RCC 7860 (cell line): ENCODE results near the gene GNA12.
A peak's percentile ranks its signal among the peaks of the same experiment; 100 is the strongest.

Experiments used
- DNase-seq: peaks from one replicate; pipeline ENCODE4 v3.0.0-alpha.2; 2015; ENCODE audit warnings: low spot score
- FAIRE-seq: peaks from 2 replicates; lab custom pipeline; 2012; peaks lifted over from hg19 to GRCh38; lab: Jason Lieb, UNC

GNA12 gene

DNA sequence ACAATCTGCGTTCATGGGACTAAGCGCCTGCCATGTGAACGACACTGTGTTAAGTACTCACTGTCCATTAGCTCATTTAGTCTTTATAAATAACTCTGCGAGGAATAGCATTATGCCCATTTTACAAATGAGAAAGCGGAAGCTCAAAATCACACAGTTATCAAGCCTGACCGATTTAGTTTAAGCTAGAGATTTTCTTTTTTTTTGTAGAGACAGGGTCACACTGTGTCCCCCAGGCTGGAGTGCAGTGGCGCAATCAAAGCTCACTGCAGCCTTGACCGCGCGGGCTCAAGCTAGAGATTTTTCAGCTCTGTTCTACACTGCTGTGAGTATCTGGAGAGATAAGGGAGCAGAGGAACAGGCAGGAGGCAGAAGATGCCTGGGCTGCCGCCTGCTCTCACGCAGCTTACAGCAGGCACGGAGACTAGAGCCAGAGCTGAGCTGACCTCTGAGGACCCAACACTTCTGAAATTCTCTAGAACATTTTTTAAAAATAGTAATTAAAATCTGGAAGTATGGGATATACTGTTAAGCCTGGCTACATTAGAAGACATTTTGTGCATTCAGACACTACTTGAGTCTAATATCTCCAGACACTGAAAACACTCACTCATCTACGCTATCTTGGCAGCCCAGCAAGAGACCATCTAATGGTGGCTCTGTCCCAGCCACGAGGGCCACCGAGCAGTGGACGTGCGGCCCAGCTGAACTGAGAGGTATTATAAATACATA is 38.7 kb downstream of the GNA12 start:
- no peak for FAIRE-seq
- no peak for DNase-seq

GRCh38 chr7:2804227-2804763 is 39.8 kb downstream of the GNA12 start:
- DNase-seq: no peak

DNA sequence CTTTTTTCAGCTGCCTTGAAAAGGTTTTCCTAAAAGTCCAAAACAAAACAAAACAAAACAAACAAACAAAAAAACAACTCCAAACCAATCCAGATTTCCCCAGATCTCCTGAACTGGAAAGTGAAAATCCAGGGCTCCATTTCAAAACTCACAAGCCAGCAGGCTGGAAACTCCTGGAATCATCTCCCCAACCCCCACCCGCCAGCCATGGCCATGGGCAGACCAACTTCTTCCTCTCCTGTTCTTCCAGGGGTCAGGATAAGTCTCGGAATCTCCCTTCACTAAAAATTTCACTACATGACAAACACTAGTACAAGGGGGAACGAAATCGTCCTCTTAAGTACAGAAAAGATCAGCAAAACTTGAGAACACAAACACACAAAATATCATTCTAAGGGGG is 40.4 kb downstream of the GNA12 start:
- DNase-seq (no peak), FAIRE-seq (no peak)

More at GRCh38 chr7:2804227-2804763, 39.8 kb downstream of the GNA12 start:
- FAIRE-seq: no peak

DNA sequence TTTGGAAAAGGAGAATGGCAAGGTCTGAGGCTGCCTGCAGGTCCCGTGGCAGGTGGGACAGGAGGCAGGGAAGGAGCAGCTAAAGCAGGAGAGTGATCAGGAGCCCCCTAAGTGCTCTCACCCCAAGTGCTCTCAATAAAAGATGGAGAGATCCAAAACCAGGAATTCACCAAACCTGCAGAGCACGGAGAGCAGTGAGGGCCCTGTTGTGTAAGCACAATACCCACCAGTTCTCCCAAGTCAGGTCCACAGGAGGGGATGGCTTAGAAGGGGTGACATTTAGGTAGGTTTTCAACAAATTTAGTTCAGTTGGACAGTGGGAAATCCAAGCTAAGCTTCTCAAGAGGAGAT is 40.8 kb downstream of the GNA12 start:
- DNase-seq: no peak
- no peak for FAIRE-seq

DNA sequence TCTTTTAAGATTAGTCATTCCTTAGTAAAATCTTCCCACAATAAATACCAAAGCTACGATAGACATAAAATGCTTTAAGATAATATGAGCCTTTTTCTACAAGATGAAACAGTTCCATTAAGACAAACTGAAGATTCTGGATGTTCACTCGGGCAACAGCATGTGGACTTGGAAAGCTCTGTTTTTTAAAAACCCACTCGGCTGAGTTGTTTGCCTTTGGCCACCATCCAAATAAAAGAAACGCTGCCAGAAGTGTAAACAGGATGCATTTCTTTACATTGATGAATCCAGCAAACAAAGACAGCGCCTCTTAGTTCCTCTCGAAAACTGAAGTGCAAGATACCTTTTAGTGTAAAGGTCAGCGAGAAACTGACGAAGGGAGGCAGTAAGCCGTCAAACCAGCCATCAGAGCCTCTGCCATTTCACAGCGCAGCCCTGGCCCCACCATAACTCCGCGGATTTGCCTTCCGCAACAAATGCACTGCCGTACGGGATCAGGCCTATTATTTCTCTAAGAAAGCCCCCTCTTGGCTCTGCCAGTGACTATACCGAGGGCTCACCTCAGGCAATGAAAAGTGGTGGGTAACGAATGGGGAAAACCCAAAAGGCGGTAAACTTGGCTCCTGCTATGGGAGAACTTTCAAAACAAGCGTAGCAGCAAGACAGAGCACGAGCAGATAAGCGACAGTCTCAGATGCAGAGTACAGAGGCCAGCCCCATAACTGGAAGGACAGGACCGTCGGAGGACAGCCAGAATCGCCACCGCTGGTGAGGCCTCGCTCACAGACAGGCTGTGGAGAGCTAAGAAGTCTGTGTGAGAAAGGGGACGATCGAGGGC is 41.4 kb downstream of the GNA12 start:
- no peak for FAIRE-seq
- DNase-seq: no peak

GRCh38 chr7:2802101-2802500 is 42.0 kb downstream of the GNA12 start:
- no peak for DNase-seq
- peak; percentile 51 for FAIRE-seq

DNA sequence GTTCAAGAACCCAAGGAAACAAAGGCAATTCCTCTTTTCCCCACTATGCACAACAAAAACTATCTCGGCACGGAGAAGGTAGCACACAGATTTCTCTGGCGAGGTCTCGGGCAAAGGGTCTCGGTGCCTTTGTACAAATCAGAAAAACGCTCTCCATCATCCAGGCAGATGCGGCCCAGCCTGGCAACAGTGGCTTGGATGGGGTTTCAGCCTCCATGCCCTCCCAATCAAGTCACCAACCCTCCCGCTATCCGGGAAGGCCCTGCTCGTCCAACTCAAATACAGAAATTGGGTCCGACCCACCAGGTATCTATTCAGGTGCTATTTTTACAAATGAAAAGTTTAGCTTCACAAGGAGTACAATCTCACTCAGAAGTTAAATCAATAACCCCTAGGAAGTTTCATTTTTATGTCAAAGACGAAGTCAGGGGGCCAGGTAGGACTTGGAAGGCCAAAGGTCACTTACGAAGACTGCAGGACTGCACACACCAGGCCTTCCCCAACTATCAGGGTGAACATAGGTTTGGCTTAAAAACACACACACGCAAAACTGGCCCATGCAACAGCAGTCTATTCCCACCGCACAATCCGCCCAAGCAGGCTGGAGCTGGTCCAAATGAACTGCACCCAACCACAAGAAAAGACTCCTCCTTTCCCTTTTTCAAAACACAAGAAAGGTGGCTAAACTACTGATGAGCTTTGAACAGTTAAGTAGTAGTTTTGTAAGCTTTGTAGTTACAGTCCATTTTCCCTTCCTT is 43.0 kb downstream of the GNA12 start:
- FAIRE-seq (peak; percentile 62), DNase-seq (no peak)

DNA sequence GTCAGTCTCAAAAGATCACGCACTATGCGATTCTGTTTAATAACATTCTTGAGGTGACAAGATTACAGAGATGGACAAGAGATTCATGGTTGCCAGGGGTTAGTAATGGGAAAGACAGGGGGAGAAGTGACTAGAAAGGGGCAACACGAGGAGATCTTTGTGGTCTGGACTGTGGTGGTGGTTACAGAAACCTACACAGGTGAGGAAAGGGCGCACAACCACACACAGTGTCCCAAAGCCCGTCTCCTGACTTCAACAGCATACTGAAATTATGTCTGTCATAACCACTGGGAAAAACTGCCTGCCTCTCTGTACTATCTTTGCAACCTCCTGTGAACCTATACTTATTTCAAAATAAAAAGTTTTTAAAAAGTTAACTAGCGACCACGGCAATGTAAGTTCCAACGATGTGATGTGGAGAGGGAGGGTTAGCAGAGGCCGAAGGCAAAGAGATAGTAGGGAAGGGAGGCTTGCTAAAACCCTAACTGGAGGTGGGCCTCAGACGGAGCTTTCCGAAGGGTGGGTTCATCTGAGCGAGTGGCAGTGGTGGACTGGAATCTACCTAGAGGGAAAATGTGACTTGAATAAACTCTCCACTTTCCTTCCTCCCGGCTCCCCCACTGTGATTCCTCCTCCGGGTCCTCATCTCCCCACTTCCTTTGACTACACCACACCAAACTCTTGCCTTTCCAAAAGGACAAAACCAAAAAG is 43.7 kb downstream of the GNA12 start:
- FAIRE-seq: no peak
- no peak for DNase-seq

DNA sequence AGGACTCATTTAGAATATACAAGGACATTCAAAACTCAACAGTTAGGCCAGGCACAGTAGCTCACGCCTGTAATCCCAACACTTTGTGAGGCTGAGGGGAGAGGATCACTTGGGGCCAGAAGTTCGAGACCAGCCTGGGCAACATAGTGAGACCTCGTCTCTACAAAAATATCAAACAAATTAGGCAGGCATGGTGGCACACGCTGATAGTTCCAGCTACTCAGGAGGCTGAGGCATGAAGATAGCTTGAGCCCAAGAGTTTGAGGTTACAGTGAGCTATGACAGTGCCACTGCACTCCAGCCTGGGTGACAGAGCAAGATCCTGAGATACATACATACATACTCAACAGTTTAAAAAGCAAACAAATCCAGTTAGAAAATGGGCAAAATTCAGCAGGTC is 44.9 kb downstream of the GNA12 start:
- FAIRE-seq (no peak), DNase-seq (no peak)

DNA sequence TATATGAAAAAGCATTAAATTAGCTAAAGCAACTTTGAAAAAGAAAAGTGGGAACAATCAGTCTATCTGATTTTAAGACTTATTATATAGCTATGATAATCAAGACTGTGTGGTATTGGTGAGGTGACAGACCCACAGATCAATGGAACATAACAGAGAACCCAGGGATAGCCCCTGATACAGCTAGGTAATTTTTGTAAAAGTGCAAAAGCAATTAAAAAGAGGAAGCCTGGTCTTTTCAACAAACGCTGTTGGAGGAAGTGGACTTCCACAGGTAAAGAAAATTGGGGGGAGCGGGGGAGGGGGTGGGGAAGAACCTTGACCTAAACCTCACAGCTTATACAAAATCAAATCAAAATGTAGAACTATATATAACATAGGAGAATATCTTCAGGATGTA is 45.4 kb downstream of the GNA12 start:
- DNase-seq (no peak), FAIRE-seq (no peak)

- no peak for FAIRE-seq
- no peak for DNase-seq
Measured at GRCh38 chr7:2796358-2797352, 47.5 kb downstream of the GNA12 start.

DNA sequence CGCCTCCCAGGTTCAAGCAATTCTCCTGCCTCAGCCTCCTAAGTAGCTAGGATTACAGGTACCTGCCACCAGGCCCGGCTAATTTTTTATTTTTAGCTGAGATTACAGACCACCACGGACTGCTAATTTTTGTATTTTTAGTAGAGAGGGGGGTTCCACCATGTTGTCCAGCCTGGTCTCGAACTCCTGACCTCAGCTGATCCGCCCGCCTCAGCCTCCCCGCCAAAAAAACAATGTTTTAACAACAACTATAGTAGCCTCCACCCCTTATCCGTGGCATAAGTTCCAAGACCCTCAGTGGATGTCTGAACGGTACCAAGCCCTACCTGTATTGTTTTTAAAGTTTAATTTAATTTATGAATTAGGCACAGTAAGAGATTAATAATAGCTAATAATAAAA is 48.2 kb downstream of the GNA12 start:
- FAIRE-seq: no peak
- no peak for DNase-seq

GRCh38 chr7:2794836-2795636 is 49.1 kb downstream of the GNA12 start:
- FAIRE-seq (no peak), DNase-seq (no peak)

- no peak for DNase-seq
Measured at GRCh38 chr7:2792856-2793487, 51.1 kb downstream of the GNA12 start.

GRCh38 chr7:2792235-2792634 is 51.9 kb downstream of the GNA12 start:
- DNase-seq (no peak), FAIRE-seq (no peak)

More at GRCh38 chr7:2792856-2793487, 51.1 kb downstream of the GNA12 start:
- no peak for FAIRE-seq

DNA sequence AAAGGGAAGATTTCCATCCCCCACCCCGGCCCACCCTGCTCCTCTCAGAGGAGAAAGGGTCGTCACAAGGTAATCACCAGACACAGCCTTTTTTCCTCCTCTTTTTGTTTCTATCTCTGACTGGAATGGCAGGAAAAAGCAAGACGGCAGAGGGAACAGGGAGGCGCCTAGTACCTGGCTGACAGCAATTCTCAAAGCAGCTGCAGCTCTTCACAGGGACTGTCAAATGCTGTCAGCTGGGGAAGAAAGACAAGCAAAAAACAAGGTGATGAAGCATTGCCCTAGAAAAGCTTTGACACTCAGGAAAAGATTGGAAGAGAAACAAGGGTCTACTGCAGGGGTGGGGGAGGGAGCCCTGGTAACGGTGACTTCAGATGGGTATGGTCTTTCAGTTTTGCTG is 52.7 kb downstream of the GNA12 start:
- no peak for FAIRE-seq

DNA sequence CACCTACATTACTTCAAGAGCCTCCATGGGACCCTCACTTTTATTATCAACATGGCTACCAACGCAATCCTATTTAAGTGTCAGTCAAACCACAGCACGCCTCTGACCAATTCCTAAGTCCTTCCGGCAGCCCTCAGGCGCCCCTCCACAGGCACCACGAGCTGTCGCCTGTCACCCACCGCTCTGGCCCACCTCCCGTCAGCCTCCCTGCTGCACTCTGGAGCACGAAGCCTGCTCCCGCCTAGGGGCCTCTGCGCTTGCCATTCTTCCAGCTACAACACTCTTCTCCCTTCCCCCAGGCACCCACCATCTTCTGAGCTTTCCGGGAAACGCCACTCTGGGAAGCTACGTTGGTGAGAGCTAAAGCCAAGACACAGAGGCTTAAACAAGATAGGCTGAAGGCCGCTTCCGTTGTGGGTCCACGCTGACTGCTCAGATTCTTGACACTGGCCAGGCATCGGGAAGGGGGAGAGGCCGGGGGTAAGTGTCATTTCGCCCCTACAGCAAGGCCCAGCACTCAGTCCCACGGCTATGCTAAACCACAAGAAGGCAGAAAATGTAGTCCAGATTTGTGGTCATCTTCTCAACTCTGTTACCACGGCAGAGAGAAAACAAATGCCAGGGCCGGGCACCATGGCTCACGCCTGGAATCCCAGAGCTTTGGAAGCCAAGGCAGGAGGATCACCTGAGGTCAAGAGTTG is 56.7 kb downstream of the GNA12 start:
- FAIRE-seq (peak; percentile 38), DNase-seq (peak; percentile 59)

More for the DNA sequence above, 52.7 kb downstream of the GNA12 start:
- no peak for DNase-seq
